Naive B cell (primary cell): ENCODE results near the gene LYPD4. TPM values are rescaled to one million over a fixed set of nuclear protein-coding genes. Genes with fewer than 3 reads are reported as not detected.

Source experiments
- ATAC-seq, 2 donors: fragments of 150-1000 bp; cut with Tn5 transposase; 2 replicates each; pipeline ENCODE4 v1.10.0; 2021; ENCODE audit warnings: low read depth in 2 of 2, mild to moderate bottlenecking in 2 of 2, moderate library complexity in 2 of 2
- DNase-seq: peaks from one replicate; pipeline ENCODE4 v3.0.0; 2022
- H3K27ac Mint-ChIP-seq, 6 donors: one replicate each; pipeline ENCODE4 v1.8.0; 2020 to 2022; ENCODE audit warnings: mild to moderate bottlenecking in 6 of 6, mixed read lengths in 6 of 6, moderate library complexity in 5 of 6, inconsistent platforms in 2 of 6
- H3K27me3 Mint-ChIP-seq, 3 donors: one replicate each; pipeline ENCODE4 v1.8.0; 2021 to 2022; ENCODE audit warnings: mixed read lengths in 3 of 3, mild to moderate bottlenecking in 1 of 3
- H3K36me3 Mint-ChIP-seq, 2 donors: one replicate each; pipeline ENCODE4 v1.8.0; 2020 to 2022; ENCODE audit warnings: mixed read lengths in 2 of 2, inconsistent platforms in 1 of 2, mild to moderate bottlenecking in 1 of 2
- H3K4me1 Mint-ChIP-seq, 3 donors: one replicate each; pipeline ENCODE4 v1.8.0; 2020 to 2022; ENCODE audit warnings: mixed read lengths in 3 of 3, inconsistent platforms in 1 of 3, mild to moderate bottlenecking in 1 of 3, moderate library complexity in 1 of 3
- H3K4me3 Mint-ChIP-seq, 8 donors: one replicate each; pipeline ENCODE4 v1.8.0; 2020 to 2022; ENCODE audit warnings: mild to moderate bottlenecking in 8 of 8, mixed read lengths in 8 of 8, moderate library complexity in 8 of 8, inconsistent platforms in 2 of 8
- H3K9me3 Mint-ChIP-seq, 7 donors: one replicate each; pipeline ENCODE4 v1.8.0; 2020 to 2022; ENCODE audit warnings: mixed read lengths in 7 of 7, mild to moderate bottlenecking in 5 of 7, inconsistent platforms in 2 of 7, moderate library complexity in 1 of 7
- polyA plus RNA-seq, 6 donors: library from polyadenylated mRNA; unstranded; fragments of 300-500 nt; fragmentation: Illumina TruSeq; gene quantifications; one replicate each; pipeline ENCODE4 v1.2.3, GENCODE V29; 2021; ENCODE audit warnings: low read depth in 6 of 6

Gene LYPD4
- polyA plus RNA-seq, 6 donors from 2014 or later = not detected

DNA sequence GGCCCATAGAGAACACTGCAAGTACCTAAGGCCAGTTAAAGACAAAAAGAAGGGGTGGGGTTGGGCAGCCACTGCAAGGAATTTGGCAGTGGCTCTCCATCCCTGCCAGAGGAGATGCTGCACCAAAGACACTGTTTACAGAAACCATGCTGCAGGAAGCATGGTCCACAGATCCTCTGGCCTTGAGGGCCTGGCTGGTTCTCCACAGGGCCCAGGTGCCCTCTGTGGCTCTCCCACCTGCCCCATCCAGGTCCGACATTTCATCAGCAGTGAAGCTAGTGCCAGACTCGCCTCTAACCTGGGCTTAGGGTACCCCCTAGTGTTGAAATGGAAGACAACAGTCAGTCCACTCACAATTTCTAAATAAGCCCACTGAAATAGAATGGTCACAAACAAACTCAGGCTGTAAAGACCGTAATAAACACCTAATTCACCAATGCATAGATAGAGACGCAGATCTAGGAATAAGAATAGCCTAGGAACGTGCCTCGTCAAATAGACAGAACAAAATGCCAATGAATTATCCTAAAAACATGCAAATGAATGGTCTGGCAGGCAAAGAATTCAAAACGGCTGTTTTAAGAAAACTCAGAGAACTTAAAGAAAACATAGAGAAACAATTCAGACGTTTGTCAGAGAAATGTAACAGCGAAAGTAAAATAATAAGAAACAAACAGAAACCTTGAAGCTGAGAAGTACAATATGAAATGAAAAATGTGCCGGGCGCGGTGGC is 23.3 kb downstream of the LYPD4 start:
- Mint-ChIP-seq H3K27ac (peak overlapping the region in 1 of 6 donors; percentile 42), H3K36me3 (no peaks in the 10 kb centered on the region), H3K4me3 (no peak overlapping the region), H3K4me1 (peaks cover 0 to 4% (median 4%) of the 10 kb centered on the region in 3 donors), H3K9me3 (no peaks in the 10 kb centered on the region), H3K27me3 (peaks cover 5 to 30% (median 19%) of the 10 kb centered on the region in 3 donors)
- peak; percentile 64 for DNase-seq
- peak; percentile 81 to 90 for ATAC-seq

GRCh38 chr19:41816761-41817160 is 27.7 kb downstream of the LYPD4 start:
- no peaks in the 10 kb centered on the region for H3K9me3 Mint-ChIP-seq
- no peaks in the 10 kb centered on the region for H3K36me3 Mint-ChIP-seq
- no peak overlapping the region for H3K27ac Mint-ChIP-seq
- DNase-seq (no peak), ATAC-seq (no peak)
- no peak overlapping the region for H3K4me3 Mint-ChIP-seq
- H3K27me3 Mint-ChIP-seq = peaks cover 0 to 6% (median 5%) of the 10 kb centered on the region in 3 donors
- H3K4me1 Mint-ChIP-seq = peaks cover 4 to 12% (median 5%) of the 10 kb centered on the region in 3 donors

GRCh38 chr19:41815301-41815700 is 29.2 kb downstream of the LYPD4 start:
- H3K4me3 Mint-ChIP-seq = no peak overlapping the region
- peaks cover 12 to 20% (median 19%) of the 10 kb centered on the region in 3 donors for H3K4me1 Mint-ChIP-seq
- no peak for DNase-seq
- no peak overlapping the region for H3K27ac Mint-ChIP-seq
- no peaks in the 10 kb centered on the region for H3K27me3 Mint-ChIP-seq
- H3K9me3 Mint-ChIP-seq = no peaks in the 10 kb centered on the region
- H3K36me3 Mint-ChIP-seq = no peaks in the 10 kb centered on the region
- ATAC-seq = no peak

DNA sequence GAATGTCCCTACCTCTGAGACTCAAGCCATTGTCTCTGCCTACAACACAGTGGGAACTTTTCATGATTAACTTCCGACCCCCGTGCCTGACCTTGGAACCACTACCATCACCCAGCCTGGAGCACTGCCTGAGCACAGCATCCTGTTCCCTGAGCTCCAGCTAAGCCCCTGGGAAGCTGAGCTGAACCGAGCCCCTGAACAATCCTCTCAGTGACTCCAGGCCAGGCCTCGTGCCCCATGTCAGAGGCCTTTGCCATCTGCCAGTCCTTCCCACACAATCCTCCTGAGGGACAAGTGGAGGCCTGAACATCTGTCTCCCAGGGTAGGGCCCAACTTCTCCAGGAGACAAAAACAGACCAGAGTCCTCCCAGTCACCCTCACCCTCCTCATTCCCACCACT is 30.6 kb downstream of the LYPD4 start:
- Mint-ChIP-seq H3K9me3 (no peaks in the 10 kb centered on the region), H3K27ac (no peak overlapping the region), H3K27me3 (no peaks in the 10 kb centered on the region), H3K36me3 (no peaks in the 10 kb centered on the region), H3K4me3 (peak overlapping the region in 1 of 8 donors; percentile 9), H3K4me1 (peaks cover 18 to 27% (median 24%) of the 10 kb centered on the region in 3 donors)
- ATAC-seq = no peak
- DNase-seq = no peak

- no peak overlapping the region for H3K4me3 Mint-ChIP-seq
Measured at GRCh38 chr19:41811981-41812380, 32.5 kb downstream of the LYPD4 start.

GRCh38 chr19:41811036-41811435 is 33.4 kb downstream of the LYPD4 start:
- DNase-seq = peak; percentile 23

More at GRCh38 chr19:41811981-41812380, 32.5 kb downstream of the LYPD4 start:
- Mint-ChIP-seq H3K36me3 (no peaks in the 10 kb centered on the region), H3K27me3 (no peaks in the 10 kb centered on the region), H3K27ac (peak overlapping the region in 2 of 6 donors; percentile 16 to 59), H3K4me1 (peaks cover 18 to 27% (median 24%) of the 10 kb centered on the region in 3 donors), H3K9me3 (no peaks in the 10 kb centered on the region)
- ATAC-seq (no peak), DNase-seq (no peak)

GRCh38 chr19:41810301-41810700 is 34.2 kb downstream of the LYPD4 start:
- no peak for ATAC-seq
- H3K9me3 Mint-ChIP-seq = no peaks in the 10 kb centered on the region

More at GRCh38 chr19:41811036-41811435, 33.4 kb downstream of the LYPD4 start:
- no peaks in the 10 kb centered on the region for H3K36me3 Mint-ChIP-seq
- peaks cover 18 to 27% (median 24%) of the 10 kb centered on the region in 3 donors for H3K4me1 Mint-ChIP-seq
- H3K4me3 Mint-ChIP-seq = peak overlapping the region in 4 of 8 donors; percentile 11 to 64 (median 20)
- peak overlapping the region in 4 of 6 donors; percentile 5 to 84 (median 54) for H3K27ac Mint-ChIP-seq
- no peaks in the 10 kb centered on the region for H3K27me3 Mint-ChIP-seq
- peak; percentile 87 to 91 for ATAC-seq
- no peaks in the 10 kb centered on the region for H3K9me3 Mint-ChIP-seq

DNA sequence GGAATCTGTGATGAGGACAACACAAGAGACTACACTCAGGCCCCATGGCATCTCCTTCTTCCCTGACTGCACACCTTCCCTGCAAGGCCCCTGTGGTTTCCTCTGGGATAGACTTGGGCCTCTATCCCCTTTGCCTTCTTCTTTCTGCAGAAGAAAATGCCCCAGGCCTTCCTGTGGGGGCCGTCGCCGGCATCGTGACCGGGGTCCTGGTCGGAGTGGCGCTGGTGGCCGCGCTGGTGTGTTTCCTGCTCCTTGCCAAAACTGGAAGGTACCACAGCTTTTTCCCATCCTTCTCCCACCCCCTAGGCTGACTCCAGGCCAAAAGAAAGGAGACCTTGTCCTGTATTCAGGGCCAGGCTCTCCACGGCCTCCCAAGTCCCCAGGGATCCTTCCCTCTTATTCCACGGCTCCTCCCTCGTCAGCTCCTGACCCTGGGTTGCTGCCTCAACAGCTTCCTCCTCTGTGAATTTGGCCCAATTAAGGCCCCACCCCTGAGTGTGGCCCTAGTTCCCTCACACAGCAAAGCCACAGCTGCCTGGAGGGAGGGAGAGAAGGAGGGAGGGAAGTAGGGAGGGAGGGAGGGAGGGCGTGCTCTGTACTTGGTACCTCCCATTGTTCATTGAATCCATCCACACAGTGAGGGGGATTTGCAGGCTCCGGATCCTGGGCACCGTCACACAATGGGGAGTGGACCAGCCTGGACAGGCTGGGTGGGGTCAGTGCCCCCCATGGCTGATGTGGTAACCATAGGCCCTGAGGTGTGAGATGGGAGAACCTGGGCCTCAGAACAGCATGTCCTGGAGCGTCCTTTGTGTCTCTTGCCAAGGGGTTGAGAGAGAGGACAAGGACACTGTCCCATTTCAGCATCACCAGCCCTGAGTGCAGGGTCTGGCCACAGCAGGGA is 35.6 kb downstream of the LYPD4 start:
- ATAC-seq (no peak), DNase-seq (no peak)
- Mint-ChIP-seq H3K27me3 (no peaks in the 10 kb centered on the region), H3K4me3 (no peak overlapping the region), H3K27ac (peak overlapping the region in 1 of 6 donors; percentile 37), H3K4me1 (peaks cover 30 to 34% (median 32%) of the 10 kb centered on the region in 3 donors), H3K36me3 (no peaks in the 10 kb centered on the region), H3K9me3 (no peaks in the 10 kb centered on the region)

More at GRCh38 chr19:41810301-41810700, 34.2 kb downstream of the LYPD4 start:
- H3K4me1 Mint-ChIP-seq = peaks cover 22 to 28% (median 27%) of the 10 kb centered on the region in 3 donors
- no peaks in the 10 kb centered on the region for H3K36me3 Mint-ChIP-seq
- no peak for DNase-seq
- H3K4me3 Mint-ChIP-seq = no peak overlapping the region
- H3K27ac Mint-ChIP-seq = peak overlapping the region in 2 of 6 donors; percentile 59 to 70
- no peaks in the 10 kb centered on the region for H3K27me3 Mint-ChIP-seq

- no peaks in the 10 kb centered on the region for H3K27me3 Mint-ChIP-seq
Measured at GRCh38 chr19:41807176-41807575, 37.3 kb downstream of the LYPD4 start.

GRCh38 chr19:41804336-41804735 is 40.1 kb downstream of the LYPD4 start:
- H3K4me1 Mint-ChIP-seq = peaks cover 30 to 37% (median 30%) of the 10 kb centered on the region in 3 donors
- ATAC-seq (no peak), DNase-seq (peak; percentile 14)
- H3K27ac Mint-ChIP-seq = peak overlapping the region in 3 of 6 donors; percentile 17 to 76 (median 74)
- no peaks in the 10 kb centered on the region for H3K9me3 Mint-ChIP-seq
- no peaks in the 10 kb centered on the region for H3K36me3 Mint-ChIP-seq
- H3K27me3 Mint-ChIP-seq = no peaks in the 10 kb centered on the region
- H3K4me3 Mint-ChIP-seq = peak overlapping the region in 1 of 8 donors; percentile 22

More at GRCh38 chr19:41807176-41807575, 37.3 kb downstream of the LYPD4 start:
- Mint-ChIP-seq H3K9me3 (no peaks in the 10 kb centered on the region), H3K27ac (no peak overlapping the region), H3K4me1 (peaks cover 38 to 45% (median 41%) of the 10 kb centered on the region in 3 donors), H3K4me3 (no peak overlapping the region), H3K36me3 (no peaks in the 10 kb centered on the region)
- no peak for DNase-seq
- ATAC-seq = no peak

DNA sequence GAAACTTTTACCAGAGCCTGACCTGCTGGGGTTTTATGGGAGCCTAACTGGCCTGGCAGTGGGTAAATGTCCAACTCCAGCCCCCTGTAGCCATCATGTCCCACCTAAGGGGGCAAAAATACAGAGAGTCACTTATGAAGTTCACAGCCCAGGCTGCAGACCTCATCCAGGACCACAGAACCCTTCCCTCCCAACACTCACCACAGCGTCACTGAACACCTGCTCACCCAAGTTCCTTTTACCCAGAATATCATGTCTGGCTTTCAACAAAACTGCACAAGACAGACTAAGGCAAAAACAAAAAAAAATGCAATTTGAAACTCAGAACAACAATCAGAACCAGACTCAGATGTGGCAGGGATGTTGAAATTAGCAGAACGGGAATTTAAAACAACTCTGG is 41.7 kb downstream of the LYPD4 start:
- Mint-ChIP-seq H3K27me3 (no peaks in the 10 kb centered on the region), H3K4me1 (peaks cover 28 to 37% (median 30%) of the 10 kb centered on the region in 3 donors), H3K4me3 (peak overlapping the region in 5 of 8 donors; percentile 4 to 57 (median 23)), H3K27ac (peak overlapping the region; percentile 51 to 94 (median 87)), H3K9me3 (no peaks in the 10 kb centered on the region), H3K36me3 (no peaks in the 10 kb centered on the region)
- peak; percentile 63 to 68 for ATAC-seq
- peak; percentile 27 for DNase-seq

GRCh38 chr19:41801792-41802211 is 42.7 kb downstream of the LYPD4 start:
- ATAC-seq (peak; percentile 89 to 90), DNase-seq (peak; percentile 48)
- peak overlapping the region in 6 of 8 donors; percentile 23 to 83 (median 62) for H3K4me3 Mint-ChIP-seq
- H3K27me3 Mint-ChIP-seq = no peaks in the 10 kb centered on the region
- no peaks in the 10 kb centered on the region for H3K36me3 Mint-ChIP-seq
- H3K9me3 Mint-ChIP-seq = no peaks in the 10 kb centered on the region
- H3K27ac Mint-ChIP-seq = peak overlapping the region; percentile 76 to 94 (median 86)
- peaks cover 28 to 37% (median 30%) of the 10 kb centered on the region in 3 donors for H3K4me1 Mint-ChIP-seq

DNA sequence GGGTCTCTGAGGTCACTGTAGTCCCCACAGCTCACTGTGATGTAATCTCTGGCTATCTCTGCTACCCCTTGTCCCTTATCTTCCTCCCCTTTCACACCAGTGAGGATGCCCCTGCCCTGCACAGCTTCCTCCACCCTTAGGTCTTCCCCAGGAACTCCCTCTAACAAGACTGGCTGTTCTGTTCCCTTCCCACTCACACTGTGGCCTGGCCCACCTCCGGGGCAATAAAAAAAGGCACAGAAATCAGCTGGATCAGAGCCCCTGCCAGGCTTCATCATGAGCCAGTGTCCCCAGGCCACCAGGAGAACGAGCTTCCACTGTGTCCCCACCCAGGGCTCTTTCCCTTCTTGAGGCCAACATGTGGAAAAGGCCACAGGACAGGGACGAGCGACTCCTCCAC is 43.5 kb downstream of the LYPD4 start:
- H3K27ac Mint-ChIP-seq = peak overlapping the region in 5 of 6 donors; percentile 33 to 94 (median 76)

More for the DNA sequence above, 43.5 kb downstream of the LYPD4 start:
- ATAC-seq (no peak), DNase-seq (no peak)
- peaks cover 28 to 37% (median 30%) of the 10 kb centered on the region in 3 donors for H3K4me1 Mint-ChIP-seq
- no peaks in the 10 kb centered on the region for H3K36me3 Mint-ChIP-seq
- peaks cover 0 to 6% (median 5%) of the 10 kb centered on the region in 3 donors for H3K27me3 Mint-ChIP-seq
- H3K4me3 Mint-ChIP-seq = peak overlapping the region in 3 of 8 donors; percentile 32 to 45 (median 38)
- no peaks in the 10 kb centered on the region for H3K9me3 Mint-ChIP-seq
